ENCODE data around the gene GPR52. TPM values are rescaled to one million over a fixed set of nuclear protein-coding genes. Genes with fewer than 3 reads are reported as not detected.

Gene GPR52
- total RNA-seq, 1 donor from 2014 or later: 3.6 TPM

DNA sequence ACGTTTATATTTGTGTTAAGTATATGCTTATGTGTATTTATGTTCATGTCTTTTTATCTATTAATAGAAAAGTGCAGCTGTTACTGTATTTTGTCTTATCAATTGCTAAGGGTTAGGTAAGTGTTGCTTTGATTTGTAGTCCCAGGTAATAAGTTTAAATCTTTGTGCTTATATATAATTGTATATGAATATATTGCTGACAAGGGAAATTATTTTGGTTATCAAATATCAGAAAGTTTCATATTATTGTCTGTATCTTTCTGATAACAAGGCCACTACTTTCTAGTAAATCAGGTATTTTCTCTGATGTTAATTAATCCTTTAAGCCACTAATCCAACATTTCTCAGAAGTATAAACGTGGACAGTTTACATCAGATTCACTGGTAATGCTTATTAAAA lies 21.3 kb downstream of the GPR52 start:
- no peak for DNase-seq

DNA sequence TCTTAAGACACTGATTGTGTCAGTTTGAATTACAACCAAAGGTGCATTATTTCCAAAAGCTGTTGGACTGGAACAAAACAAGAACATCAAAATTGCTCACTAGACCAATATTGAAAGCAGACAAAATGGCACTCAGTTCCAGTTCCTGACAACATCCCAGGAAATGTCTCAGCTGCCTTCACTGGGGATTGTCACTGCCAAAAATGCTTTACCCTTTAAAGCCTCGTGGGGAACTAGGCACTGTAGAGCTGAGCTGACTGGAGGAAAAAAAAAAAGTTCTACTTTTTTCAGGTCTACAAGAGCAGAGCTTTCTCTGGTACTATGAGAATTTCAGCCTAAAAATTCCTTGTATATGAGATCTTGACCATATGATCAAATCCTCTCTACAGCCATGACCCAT lies 21.9 kb downstream of the GPR52 start:
- DNase-seq: no peak

DNA sequence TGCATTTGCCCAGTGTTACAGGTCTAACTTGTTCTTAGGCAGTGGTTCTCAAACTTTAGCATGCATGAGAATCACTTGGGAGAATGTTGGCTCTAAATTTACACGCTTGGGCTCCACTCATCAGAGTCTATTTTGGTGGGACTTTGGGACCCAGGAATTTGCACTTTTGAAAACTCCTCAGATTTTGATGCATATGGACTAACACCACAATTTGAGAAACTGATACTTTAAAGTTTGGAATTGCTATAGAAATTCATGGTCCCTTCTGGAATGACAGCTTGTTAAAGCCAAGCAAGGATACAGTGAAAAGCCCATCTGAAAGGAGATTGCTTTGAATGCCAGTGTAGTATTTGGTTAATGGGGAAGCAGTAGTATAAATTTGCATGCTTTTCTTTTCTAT lies 31.5 kb downstream of the GPR52 start:
- DNase-seq: no peak

DNA sequence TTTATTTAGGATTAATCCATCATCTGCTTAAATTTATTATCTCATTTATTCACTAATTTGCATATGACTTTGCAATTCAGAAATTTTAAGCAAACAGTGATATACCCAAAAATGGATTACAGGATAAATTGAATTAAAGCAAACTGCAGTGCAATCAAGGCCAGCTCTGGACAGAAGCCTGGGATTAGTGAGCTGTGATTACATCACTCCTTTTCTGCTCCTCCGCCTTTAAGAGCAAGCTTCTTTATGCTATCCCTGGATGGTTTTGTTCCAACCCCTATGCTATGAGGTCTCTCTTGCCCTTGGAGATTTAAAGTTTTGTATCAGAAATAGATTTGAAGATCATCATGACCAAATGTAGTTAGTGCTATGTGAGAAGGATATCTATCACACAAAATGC lies 32.6 kb downstream of the GPR52 start:
- no peak for DNase-seq

DNA sequence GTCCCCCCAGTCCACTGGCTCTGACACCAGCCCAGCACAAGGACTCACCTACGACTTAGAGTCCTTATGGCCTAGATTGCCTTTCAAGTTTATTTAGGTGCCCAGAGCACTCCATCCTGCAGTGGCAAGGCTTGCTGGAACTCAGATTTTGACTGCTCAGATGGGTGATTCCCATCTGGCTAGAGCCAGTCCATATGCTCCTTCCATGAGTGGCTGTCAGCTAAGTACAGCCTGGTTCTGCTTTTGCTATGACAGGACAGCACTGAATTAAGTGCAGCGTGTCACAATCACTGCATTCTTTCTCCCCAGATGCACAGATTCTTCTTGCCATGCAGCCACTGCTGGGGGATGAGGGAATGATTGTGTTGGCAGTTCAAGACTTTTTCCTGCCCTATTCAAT lies 43.8 kb downstream of the GPR52 start:
- DNase-seq: no peak

DNA sequence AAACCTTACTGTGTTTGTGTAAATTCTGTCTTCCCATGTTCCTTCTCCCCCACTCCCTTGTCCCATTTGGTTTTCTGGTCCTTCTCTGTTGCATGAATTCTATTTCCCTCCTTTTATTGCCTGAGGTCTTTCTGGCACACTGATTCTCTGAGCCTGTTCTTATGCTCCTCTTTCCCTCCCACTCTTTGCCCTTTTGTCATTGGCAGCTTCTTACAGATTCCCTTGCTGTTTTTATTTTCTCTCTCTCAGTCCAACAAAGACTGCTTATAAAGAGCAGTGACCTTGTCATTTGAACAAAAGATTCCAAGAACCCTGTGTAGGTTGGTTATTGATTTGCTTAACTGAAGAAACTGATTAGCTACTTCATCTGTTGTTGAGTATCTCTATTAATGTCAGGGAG lies 49.7 kb downstream of the GPR52 start:
- no peak for DNase-seq

Data from skin of body (tissue), 2 donors.